Immature natural killer cell (primary cell): ENCODE results near the gene ATP5F1E. TPM values are rescaled to one million over a fixed set of nuclear protein-coding genes. Genes with fewer than 3 reads are reported as not detected.

Source experiments
- DNase-seq, 3 donors: peaks; one replicate each; pipeline ENCODE4 v3.0.0; 2022; ENCODE audit warnings: mixed read lengths in 1 of 3
- H3K27ac Mint-ChIP-seq, 6 donors: one replicate each; pipeline ENCODE4 v1.8.0; 2020; ENCODE audit warnings: mixed read lengths in 6 of 6, mild to moderate bottlenecking in 5 of 6, inconsistent platforms in 4 of 6, moderate library complexity in 3 of 6
- H3K27me3 Mint-ChIP-seq, 3 donors: one replicate each; pipeline ENCODE4 v1.8.0; 2020 to 2021; ENCODE audit warnings: low read depth in 3 of 3, mild to moderate bottlenecking in 3 of 3, mixed read lengths in 3 of 3, moderate library complexity in 3 of 3, inconsistent platforms in 1 of 3
- H3K36me3 Mint-ChIP-seq, 3 donors: one replicate each; pipeline ENCODE4 v1.8.0; 2020; ENCODE audit warnings: mixed read lengths in 3 of 3, inconsistent platforms in 2 of 3, mild to moderate bottlenecking in 2 of 3
- H3K4me1 Mint-ChIP-seq, 2 donors: one replicate each; pipeline ENCODE4 v1.8.0; 2020; ENCODE audit warnings: inconsistent platforms in 2 of 2, mild to moderate bottlenecking in 2 of 2, mixed read lengths in 2 of 2, moderate library complexity in 1 of 2
- H3K4me3 Mint-ChIP-seq, 5 donors: one replicate each; pipeline ENCODE4 v1.8.0; 2020; ENCODE audit warnings: mild to moderate bottlenecking in 5 of 5, mixed read lengths in 5 of 5, inconsistent platforms in 3 of 5, moderate library complexity in 3 of 5
- H3K9me3 Mint-ChIP-seq, 6 donors: one replicate each; pipeline ENCODE4 v1.8.0; 2020; ENCODE audit warnings: mild to moderate bottlenecking in 6 of 6, mixed read lengths in 6 of 6, inconsistent platforms in 4 of 6, moderate library complexity in 3 of 6
- polyA plus RNA-seq, 3 donors: library from polyadenylated mRNA; unstranded; fragments of 300-500 nt; fragmentation: Illumina TruSeq; gene quantifications; one replicate each; pipeline ENCODE4 v1.2.3, GENCODE V29; 2021

ATP5F1E gene
- 100 to 1,000 TPM in 1 of 3 donors, 10 to 100 TPM in 2; 43.3 to 138 (median 91.7) TPM for polyA plus RNA-seq

DNA sequence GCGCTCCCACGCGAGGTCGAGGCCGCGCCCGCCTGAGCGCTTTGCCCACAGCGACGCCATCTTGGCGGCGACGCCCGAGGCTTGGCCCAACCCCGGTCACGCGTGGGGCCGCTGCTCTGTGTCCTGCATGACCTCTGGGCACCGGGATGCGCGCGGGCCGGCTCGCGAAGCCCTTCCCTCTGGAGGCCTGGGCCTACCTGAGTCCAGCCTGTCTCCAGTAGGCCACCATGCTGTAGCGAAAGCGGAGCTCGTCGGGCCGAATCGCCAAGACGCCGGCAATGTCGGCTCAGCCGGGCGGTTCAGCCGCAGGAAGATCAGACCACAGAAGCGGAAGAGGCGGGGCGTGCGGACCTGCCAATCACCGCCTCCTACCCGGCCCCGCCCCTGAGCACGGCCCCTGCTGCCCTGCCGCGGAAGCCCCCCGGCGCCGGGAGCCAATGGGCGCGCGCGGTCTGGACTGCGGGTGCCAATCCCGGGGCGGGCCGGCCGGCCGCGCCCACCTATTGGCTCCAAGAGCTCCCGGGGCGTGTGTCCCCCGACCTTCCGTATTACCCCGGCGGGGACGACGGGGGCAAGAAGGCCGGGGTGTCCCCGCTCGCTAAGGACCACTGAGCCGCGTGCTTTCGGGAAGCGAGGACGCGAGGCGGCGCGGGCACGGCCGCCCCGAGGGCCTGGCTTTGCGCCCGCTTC, at the start of gene ATP5F1E:
Gene ATP5F1E (minus strand): TSS at position 313 of the 690 bp plus-strand sequence. CDS start 84 bp downstream, at position 229.
- Mint-ChIP-seq H3K36me3 (peaks cover 16 to 40% (median 26%) of the 10 kb centered on the region in 3 donors), H3K4me1 (peaks cover 52 to 56% of the 10 kb centered on the region in 2 donors), H3K27me3 (peaks cover 6 to 7% (median 6%) of the 10 kb centered on the region in 3 donors), H3K4me3 (peak within 1 kb of the TSS; percentile 93 to 96 (median 95)), H3K9me3 (no peaks in the 10 kb centered on the region), H3K27ac (peak within 1 kb of the TSS; percentile 90 to 97 (median 95))
- peak; percentile 98 for DNase-seq

- DNase-seq, result no peak
- no peaks in the 10 kb centered on the region for H3K36me3 Mint-ChIP-seq
- peaks cover 4 to 8% (median 6%) of the 10 kb centered on the region in 3 donors for H3K27me3 Mint-ChIP-seq
- no peak overlapping the region for H3K4me3 Mint-ChIP-seq
- H3K27ac Mint-ChIP-seq, result no peak overlapping the region
- H3K9me3 Mint-ChIP-seq, result no peaks in the 10 kb centered on the region
- H3K4me1 Mint-ChIP-seq, result peaks cover 7 to 8% of the 10 kb centered on the region in 2 donors
Observed at GRCh38 chr20:59081036-59081435, 48.9 kb upstream of the ATP5F1E start.

DNA sequence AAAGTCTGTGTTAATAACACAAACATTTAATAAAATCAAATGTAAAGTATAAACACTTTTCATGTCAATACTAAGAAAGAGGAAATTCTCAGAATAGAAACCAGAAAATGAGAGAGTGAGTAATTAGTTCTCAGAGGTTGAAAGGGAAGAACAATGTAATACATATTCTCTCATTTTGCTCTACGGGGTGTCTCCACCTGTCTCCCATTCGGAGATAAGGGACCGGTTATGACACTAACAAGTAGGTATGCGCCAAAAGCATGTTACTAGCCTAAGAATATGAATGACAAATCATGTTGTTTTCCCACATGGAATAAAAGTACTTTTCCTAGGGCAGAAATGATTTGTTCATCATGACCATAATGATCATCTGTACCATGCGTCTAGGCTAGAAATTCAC, 46.1 kb upstream of the ATP5F1E start:
- H3K27me3 Mint-ChIP-seq, result peaks cover 8 to 12% (median 8%) of the 10 kb centered on the region in 3 donors
- DNase-seq, result no peak
- no peaks in the 10 kb centered on the region for H3K9me3 Mint-ChIP-seq
- peaks cover 14 to 16% of the 10 kb centered on the region in 2 donors for H3K4me1 Mint-ChIP-seq
- no peak overlapping the region for H3K27ac Mint-ChIP-seq
- H3K4me3 Mint-ChIP-seq, result no peak overlapping the region
- H3K36me3 Mint-ChIP-seq, result no peaks in the 10 kb centered on the region

DNA sequence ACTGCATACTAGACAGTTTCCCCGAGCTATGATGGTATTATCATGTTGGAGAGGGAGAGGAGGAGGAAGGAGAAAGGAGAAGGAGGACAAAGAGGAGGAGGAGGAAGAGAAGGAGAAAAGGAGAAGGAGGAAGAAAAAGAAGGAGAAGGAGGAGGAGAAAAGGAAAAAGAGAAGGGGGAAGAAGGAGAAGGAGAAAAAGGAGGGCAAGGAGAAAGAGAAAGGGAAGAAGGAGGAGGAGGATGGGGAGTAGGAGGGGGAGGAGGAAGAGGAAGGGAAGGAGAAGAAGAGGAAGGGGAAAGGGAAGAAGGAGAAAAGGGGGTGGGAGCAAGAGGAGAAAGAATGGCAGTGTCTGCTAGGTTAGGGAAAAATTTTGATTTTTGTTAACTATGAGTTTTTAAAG, 45.6 kb upstream of the ATP5F1E start:
- Mint-ChIP-seq H3K4me3 (no peak overlapping the region), H3K9me3 (no peaks in the 10 kb centered on the region), H3K27me3 (peaks cover 8 to 14% (median 8%) of the 10 kb centered on the region in 3 donors), H3K27ac (no peak overlapping the region), H3K4me1 (peaks cover 14 to 16% of the 10 kb centered on the region in 2 donors), H3K36me3 (no peaks in the 10 kb centered on the region)
- no peak for DNase-seq

- Mint-ChIP-seq H3K4me1 (peaks cover 14 to 16% of the 10 kb centered on the region in 2 donors), H3K27me3 (peaks cover 6 to 19% (median 12%) of the 10 kb centered on the region in 3 donors), H3K4me3 (peak overlapping the region in 2 of 5 donors; percentile 40 to 70), H3K27ac (peak overlapping the region in 2 of 6 donors; percentile 11 to 30), H3K9me3 (no peaks in the 10 kb centered on the region), H3K36me3 (peaks cover 0 to 4% (median 0%) of the 10 kb centered on the region in 3 donors)
- DNase-seq, result no peak
Observed at GRCh38 chr20:59075934-59076508, 43.9 kb upstream of the ATP5F1E start.

GRCh38 chr20:59074456-59074855, 42.3 kb upstream of the ATP5F1E start:
- H3K4me3 Mint-ChIP-seq, result no peak overlapping the region
- no peaks in the 10 kb centered on the region for H3K9me3 Mint-ChIP-seq
- H3K27me3 Mint-ChIP-seq, result peaks cover 4 to 21% (median 8%) of the 10 kb centered on the region in 3 donors
- DNase-seq, result no peak
- H3K27ac Mint-ChIP-seq, result no peak overlapping the region
- peaks cover 14 to 16% of the 10 kb centered on the region in 2 donors for H3K4me1 Mint-ChIP-seq
- H3K36me3 Mint-ChIP-seq, result peaks cover 0 to 4% (median 0%) of the 10 kb centered on the region in 3 donors

DNA sequence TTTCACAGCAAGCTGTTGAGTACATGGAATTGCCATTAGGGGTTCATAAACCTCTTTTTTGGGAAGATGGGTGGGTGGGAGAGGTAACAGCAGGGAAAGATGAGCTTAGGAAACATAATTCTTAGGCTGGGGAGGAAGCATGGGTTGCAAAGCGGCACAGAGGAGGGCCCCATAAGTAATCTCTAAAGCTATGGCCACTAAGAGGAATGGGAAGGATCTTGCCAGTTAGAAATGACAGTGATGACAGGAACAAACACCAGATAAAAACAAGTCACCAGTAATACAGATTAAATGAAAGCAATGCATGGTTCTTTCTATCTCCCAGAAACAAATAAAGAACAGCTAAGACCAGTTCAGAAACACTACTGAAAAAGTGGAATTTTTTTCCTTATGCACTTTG, 41.4 kb upstream of the ATP5F1E start:
- no peak overlapping the region for H3K27ac Mint-ChIP-seq
- DNase-seq, result no peak
- H3K9me3 Mint-ChIP-seq, result no peaks in the 10 kb centered on the region
- H3K4me3 Mint-ChIP-seq, result no peak overlapping the region
- H3K4me1 Mint-ChIP-seq, result peaks cover 14 to 16% of the 10 kb centered on the region in 2 donors
- H3K36me3 Mint-ChIP-seq, result peaks cover 0 to 4% (median 0%) of the 10 kb centered on the region in 3 donors
- peaks cover 4 to 21% (median 8%) of the 10 kb centered on the region in 3 donors for H3K27me3 Mint-ChIP-seq

DNA sequence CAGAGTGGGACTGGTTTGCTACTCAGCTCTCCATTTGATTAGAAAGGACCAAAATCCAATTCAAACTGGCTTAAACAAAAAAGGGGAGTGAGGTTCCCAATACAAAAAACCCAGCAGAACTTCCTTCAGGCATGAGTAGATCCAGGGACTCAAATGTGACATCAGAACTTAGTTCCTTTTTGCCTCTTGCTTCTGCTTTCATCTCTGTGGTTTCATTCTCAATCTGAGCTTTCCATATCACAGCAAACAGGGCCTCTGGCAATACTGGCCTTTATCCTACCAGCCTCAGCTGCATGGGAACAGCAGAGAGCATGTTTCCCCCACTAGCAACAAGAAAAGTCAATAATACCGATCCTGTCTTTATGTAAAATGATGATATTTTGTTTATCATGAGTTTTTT, 39.1 kb upstream of the ATP5F1E start:
- no peak overlapping the region for H3K4me3 Mint-ChIP-seq
- H3K27me3 Mint-ChIP-seq, result peaks cover 0 to 19% (median 13%) of the 10 kb centered on the region in 3 donors
- H3K4me1 Mint-ChIP-seq, result peaks cover 8 to 10% of the 10 kb centered on the region in 2 donors
- no peak for DNase-seq
- H3K9me3 Mint-ChIP-seq, result no peaks in the 10 kb centered on the region
- peaks cover 0 to 4% (median 0%) of the 10 kb centered on the region in 3 donors for H3K36me3 Mint-ChIP-seq
- H3K27ac Mint-ChIP-seq, result peak overlapping the region in 1 of 6 donors; percentile 14

DNA sequence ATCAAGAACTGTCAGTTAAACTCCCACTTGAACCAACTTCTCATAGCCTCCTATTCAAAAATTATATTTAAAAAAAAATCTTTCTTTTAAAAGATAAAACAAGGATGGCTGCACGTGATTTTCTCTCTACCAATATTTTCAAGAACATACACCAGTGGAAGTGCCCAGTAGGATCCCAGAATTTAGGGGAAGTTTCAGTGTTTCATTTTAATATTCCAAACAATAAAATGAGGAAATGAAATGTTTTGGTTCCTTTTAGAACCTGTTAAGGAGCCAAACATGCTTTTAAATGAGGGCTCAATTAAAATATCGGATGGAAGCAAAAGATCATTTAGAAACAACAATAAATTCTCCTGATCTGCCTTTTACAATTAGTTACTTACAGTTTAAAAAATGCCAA, 36.9 kb upstream of the ATP5F1E start:
- Mint-ChIP-seq H3K36me3 (peaks cover 0 to 4% (median 0%) of the 10 kb centered on the region in 3 donors), H3K27me3 (peaks cover 0 to 17% (median 11%) of the 10 kb centered on the region in 3 donors), H3K27ac (no peak overlapping the region), H3K4me3 (no peak overlapping the region), H3K4me1 (no peaks in the 10 kb centered on the region), H3K9me3 (no peaks in the 10 kb centered on the region)
- DNase-seq, result no peak

- Mint-ChIP-seq H3K27me3 (peaks cover 0 to 18% (median 11%) of the 10 kb centered on the region in 3 donors), H3K27ac (no peak overlapping the region), H3K36me3 (peaks cover 0 to 4% (median 0%) of the 10 kb centered on the region in 3 donors), H3K4me1 (no peaks in the 10 kb centered on the region), H3K9me3 (no peaks in the 10 kb centered on the region), H3K4me3 (no peak overlapping the region)
- DNase-seq, result no peak
Observed at GRCh38 chr20:59068534-59068933, 36.4 kb upstream of the ATP5F1E start.

DNA sequence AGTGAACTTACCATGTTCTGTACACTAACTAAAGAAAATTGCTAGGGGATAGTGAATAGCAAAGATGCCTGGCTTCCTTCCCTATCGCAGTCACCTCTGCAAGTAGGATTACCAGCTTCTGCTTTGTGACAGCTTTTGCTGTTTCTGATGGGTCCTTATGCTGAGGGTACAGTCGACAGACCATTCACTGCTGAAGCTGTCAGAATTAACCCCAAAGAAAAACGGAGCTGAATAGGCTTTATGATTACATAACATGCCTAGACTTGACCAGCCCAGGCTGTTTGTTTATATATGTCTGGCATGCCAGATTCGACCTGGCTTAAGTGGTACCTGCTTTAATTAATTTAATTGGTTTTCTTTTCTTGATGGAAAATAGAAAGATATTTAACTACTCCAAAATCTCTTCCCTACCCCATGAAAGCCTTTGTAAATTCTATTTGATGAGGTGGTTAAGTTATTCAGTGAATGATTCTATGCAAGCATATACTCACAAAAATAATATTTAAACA, 32.1 kb upstream of the ATP5F1E start:
- no peaks in the 10 kb centered on the region for H3K9me3 Mint-ChIP-seq
- H3K27me3 Mint-ChIP-seq, result peaks cover 5 to 9% (median 8%) of the 10 kb centered on the region in 3 donors
- H3K4me3 Mint-ChIP-seq, result no peak overlapping the region
- no peaks in the 10 kb centered on the region for H3K36me3 Mint-ChIP-seq
- no peak overlapping the region for H3K27ac Mint-ChIP-seq
- H3K4me1 Mint-ChIP-seq, result no peaks in the 10 kb centered on the region
- no peak for DNase-seq

GRCh38 chr20:59063358-59064213, 31.5 kb upstream of the ATP5F1E start:
- Mint-ChIP-seq H3K4me1 (no peaks in the 10 kb centered on the region), H3K9me3 (no peaks in the 10 kb centered on the region), H3K4me3 (no peak overlapping the region), H3K27me3 (peaks cover 5 to 9% (median 8%) of the 10 kb centered on the region in 3 donors), H3K36me3 (no peaks in the 10 kb centered on the region), H3K27ac (no peak overlapping the region)
- DNase-seq, result no peak

- H3K27ac Mint-ChIP-seq, result no peak overlapping the region
- H3K36me3 Mint-ChIP-seq, result no peaks in the 10 kb centered on the region
- H3K4me3 Mint-ChIP-seq, result no peak overlapping the region
- no peak for DNase-seq
- H3K9me3 Mint-ChIP-seq, result no peaks in the 10 kb centered on the region
- H3K4me1 Mint-ChIP-seq, result no peaks in the 10 kb centered on the region
- H3K27me3 Mint-ChIP-seq, result peaks cover 5 to 8% (median 6%) of the 10 kb centered on the region in 3 donors
Observed at GRCh38 chr20:59062081-59062480, 29.9 kb upstream of the ATP5F1E start.
